Spleen (tissue), 7 donors: ENCODE measurements around the gene OBSCN.

Experiments used
- POLR2A ChIP-seq, 3 donors: fragments of 450-650 bp; IDR thresholded peaks; one replicate each; pipeline ENCODE4 v1.5.1; 2017; ENCODE audit warnings: antibody characterized with exemption in 3 of 3, mild to moderate bottlenecking in 1 of 3
- TF ChIP-seq, protein P1 (sequence below), 11 experiments: fragments of 200-600 bp in 7 of 11; fragments of 450-650 bp in 4 of 11; sonication (generic) in 4 of 11; IDR thresholded peaks in 8 of 11; conservative IDR thresholded peaks in 3 of 11; 1 replicate in 7 of 11; 2 replicates in 4 of 11; pipeline versions ENCODE4 v1.4.0 to v1.8.0; 2016 to 2021; ENCODE audit warnings: antibody characterized with exemption in 11 of 11, inconsistent platforms in 4 of 11, mild to moderate bottlenecking in 1 of 11
- donor health status: DM: no; HTN: no; CAD: no; lungs with moderate emphysema.
- donor health status: DM: no; HTN: no; CAD: no.
- donor health status: DM: no; HTN: no; CAD: no.

DNA sequence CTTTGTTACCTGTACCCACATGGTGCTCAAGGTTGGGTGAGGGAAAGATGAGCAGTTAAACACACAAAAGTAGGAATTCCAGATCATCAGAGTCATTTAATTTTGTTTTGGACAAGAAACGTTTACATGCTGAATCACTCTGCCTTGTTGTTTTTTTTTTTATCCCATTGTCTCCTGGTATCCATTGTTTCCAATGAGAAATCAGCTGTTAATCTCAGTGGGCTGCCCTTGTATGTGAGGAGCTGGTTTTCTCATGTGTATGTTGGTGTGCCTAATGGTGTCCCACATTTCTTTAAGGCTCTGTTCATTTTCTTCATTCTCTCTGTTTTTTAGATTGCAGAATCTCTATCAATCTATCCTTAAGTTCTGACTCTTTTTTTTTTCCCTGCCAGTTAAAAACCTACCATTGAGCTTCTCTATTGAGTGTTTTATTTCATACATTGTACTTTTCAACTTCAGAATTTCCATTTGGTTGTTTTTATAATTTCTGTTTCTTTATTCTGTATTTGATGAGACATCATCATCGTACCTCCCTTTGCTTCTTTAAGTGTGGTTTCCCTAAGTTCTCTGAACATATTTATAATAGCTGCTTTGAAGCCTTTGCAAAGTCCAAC, 8.8 kb upstream of the OBSCN start:
- TF ChIP-seq, protein P1, sequence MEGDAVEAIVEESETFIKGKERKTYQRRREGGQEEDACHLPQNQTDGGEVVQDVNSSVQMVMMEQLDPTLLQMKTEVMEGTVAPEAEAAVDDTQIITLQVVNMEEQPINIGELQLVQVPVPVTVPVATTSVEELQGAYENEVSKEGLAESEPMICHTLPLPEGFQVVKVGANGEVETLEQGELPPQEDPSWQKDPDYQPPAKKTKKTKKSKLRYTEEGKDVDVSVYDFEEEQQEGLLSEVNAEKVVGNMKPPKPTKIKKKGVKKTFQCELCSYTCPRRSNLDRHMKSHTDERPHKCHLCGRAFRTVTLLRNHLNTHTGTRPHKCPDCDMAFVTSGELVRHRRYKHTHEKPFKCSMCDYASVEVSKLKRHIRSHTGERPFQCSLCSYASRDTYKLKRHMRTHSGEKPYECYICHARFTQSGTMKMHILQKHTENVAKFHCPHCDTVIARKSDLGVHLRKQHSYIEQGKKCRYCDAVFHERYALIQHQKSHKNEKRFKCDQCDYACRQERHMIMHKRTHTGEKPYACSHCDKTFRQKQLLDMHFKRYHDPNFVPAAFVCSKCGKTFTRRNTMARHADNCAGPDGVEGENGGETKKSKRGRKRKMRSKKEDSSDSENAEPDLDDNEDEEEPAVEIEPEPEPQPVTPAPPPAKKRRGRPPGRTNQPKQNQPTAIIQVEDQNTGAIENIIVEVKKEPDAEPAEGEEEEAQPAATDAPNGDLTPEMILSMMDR (IDR thresholded peaks at IDR 0.05 in 8 of 11, conservative IDR thresholded peaks at IDR 0.05 in 3 of 11), result no peak
- no peak for TF ChIP-seq POLR2A (IDR thresholded peaks at IDR 0.05)
